HEK293T (cell line): ENCODE data around the gene DRAP1.

Experiments
- BHLHE40 ChIP-seq: fragments of 450-650 bp; IDR thresholded peaks from 2 replicates; pipeline ENCODE4 v1.6.1; 2016; ENCODE audit warnings: mild to moderate bottlenecking, moderate library complexity, borderline replicate concordance
- FOXA1 ChIP-seq: fragments of 450-650 bp; IDR thresholded peaks from 2 replicates; pipeline ENCODE4 v1.6.1; 2016; ENCODE audit warnings: mild to moderate bottlenecking
- LEF1 ChIP-seq: fragments of 450-650 bp; IDR thresholded peaks from 2 replicates; pipeline ENCODE4 v1.6.1; 2017; ENCODE audit warnings: mild to moderate bottlenecking, borderline replicate concordance
- SUZ12 ChIP-seq: fragments of 450-650 bp; IDR thresholded peaks from 2 replicates; pipeline ENCODE4 v1.6.1; 2016; ENCODE audit warnings: mild to moderate bottlenecking
- TF ChIP-seq, protein P1 (sequence below): fragments of 450-650 bp; IDR thresholded peaks from 2 replicates; pipeline ENCODE4 v1.6.1; 2016

DNA sequence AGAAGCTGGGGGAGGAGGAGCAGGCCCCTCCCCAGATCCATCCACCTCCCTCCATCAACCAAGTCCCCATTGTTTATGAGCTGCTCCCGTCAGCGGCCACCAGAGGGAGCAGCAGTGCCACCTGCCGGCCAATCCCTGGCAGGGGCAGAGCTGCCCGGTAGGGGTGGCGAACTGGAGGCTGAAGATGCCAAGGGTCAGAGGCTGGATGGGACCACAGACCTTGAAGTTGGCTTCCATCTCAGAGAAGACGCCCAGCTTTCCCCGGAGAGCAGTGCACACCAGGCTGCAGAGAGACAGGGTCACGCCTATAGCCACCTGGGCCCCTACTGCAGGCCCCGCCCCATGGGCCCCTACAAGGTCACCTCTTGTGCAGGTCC is 34.5 kb upstream of the DRAP1 start:
- TF ChIP-seq FOXA1 = no peak
- no peak for TF ChIP-seq SUZ12
- no peak for TF ChIP-seq BHLHE40
- TF ChIP-seq LEF1 = no peak
- TF ChIP-seq, protein P1, sequence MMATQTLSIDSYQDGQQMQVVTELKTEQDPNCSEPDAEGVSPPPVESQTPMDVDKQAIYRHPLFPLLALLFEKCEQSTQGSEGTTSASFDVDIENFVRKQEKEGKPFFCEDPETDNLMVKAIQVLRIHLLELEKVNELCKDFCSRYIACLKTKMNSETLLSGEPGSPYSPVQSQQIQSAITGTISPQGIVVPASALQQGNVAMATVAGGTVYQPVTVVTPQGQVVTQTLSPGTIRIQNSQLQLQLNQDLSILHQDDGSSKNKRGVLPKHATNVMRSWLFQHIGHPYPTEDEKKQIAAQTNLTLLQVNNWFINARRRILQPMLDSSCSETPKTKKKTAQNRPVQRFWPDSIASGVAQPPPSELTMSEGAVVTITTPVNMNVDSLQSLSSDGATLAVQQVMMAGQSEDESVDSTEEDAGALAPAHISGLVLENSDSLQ = no peak
